GM12891 (cell line): ENCODE measurements around the gene ALS2.

Source experiments
- POLR2A ChIP-seq: IDR thresholded peaks from 2 replicates; pipeline ENCODE4 v1.6.1; 2011; ENCODE audit warnings: low read depth, low read length, control low read depth
- POLR2AphosphoS5 ChIP-seq: IDR thresholded peaks from 2 replicates; pipeline ENCODE4 v1.6.1; 2011; ENCODE audit warnings: low read depth, low read length, control low read depth
- POU2F2 ChIP-seq: IDR thresholded peaks from 2 replicates; pipeline ENCODE4 v1.6.1; 2011; ENCODE audit warnings: low read depth, mild to moderate bottlenecking, control low read depth, low read length, moderate library complexity
- TAF1 ChIP-seq: IDR thresholded peaks from 2 replicates; pipeline ENCODE4 v1.6.1; 2011; ENCODE audit warnings: low read depth, low read length, control low read depth

DNA sequence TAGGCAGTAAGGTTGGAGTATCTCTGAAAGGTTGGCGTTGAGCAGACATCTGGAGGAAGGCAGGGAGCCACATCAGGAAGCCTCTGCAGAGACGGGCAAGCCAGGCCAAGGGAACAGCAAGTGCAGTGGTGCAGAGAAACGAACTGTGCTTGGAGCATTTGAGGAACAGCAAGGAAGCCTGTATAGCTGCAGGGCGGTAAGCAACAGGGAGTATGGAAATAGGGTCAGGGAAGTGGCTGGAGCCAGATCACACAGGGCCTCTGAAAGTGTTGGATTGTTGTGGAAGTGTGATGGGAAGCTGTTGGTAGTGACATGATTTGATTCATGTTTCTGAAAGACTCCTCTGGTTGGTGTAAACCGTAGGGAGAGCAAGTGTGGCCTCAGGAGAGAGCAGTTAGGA lies 124.0 kb downstream of the ALS2 start:
- TF ChIP-seq POLR2AphosphoS5, result no peak
- TF ChIP-seq TAF1, result no peak
- TF ChIP-seq POU2F2, result no peak
- no peak for TF ChIP-seq POLR2A
